Measurements from ENCODE around the gene ZBTB2. TPM values are rescaled to one million over a fixed set of nuclear protein-coding genes. Genes with fewer than 3 reads are reported as not detected.
A peak's percentile ranks its signal among the peaks of the same experiment; 100 is the strongest.
"Not testable (repeated sequence)": the region's sequence is repeated elsewhere in the genome, so short reads cannot be mapped to it uniquely, and the experiment has no call there.

The ZBTB2 gene
- total RNA-seq, 3 donors from 2014 or later, result 8.1 to 13.3 (median 11.0) TPM

- no peak for TF ChIP-seq CTCF (IDR thresholded peaks at IDR 0.05)
These were observed 6.2 kb downstream of the ZBTB2 start for GRCh38 chr6:151385177-151385576.

GRCh38 chr6:151384151-151384550 is 7.2 kb downstream of the ZBTB2 start:
- Histone ChIP-seq H3K36me3 (ENCODE audit: low read depth) (no peaks in the 10 kb centered on the region), H3K4me1 (ENCODE audit: low read depth) (peaks cover 9% of the 10 kb centered on the region), H3K9me3 (no peaks in the 10 kb centered on the region), H3K4me3 (no peak overlapping the region)
- TF ChIP-seq CTCF (IDR thresholded peaks at IDR 0.05), result no peak
- DNase-seq (no peak), ATAC-seq (no peak)
- intact Hi-C loops (cut with DNase I, micrococcal nuclease), result no loop called here

More at GRCh38 chr6:151385177-151385576, 6.2 kb downstream of the ZBTB2 start:
- DNase-seq (no peak), ATAC-seq (no peak)
- Histone ChIP-seq H3K4me1 (ENCODE audit: low read depth) (peaks cover 9% of the 10 kb centered on the region), H3K9me3 (no peaks in the 10 kb centered on the region), H3K4me3 (no peak overlapping the region), H3K36me3 (ENCODE audit: low read depth) (no peaks in the 10 kb centered on the region)
- intact Hi-C loops (cut with DNase I, micrococcal nuclease), result no loop called here

- H3K4me1 ChIP-seq (ENCODE audit: low read depth); DNase-seq; ATAC-seq; H3K36me3 ChIP-seq (ENCODE audit: low read depth); H3K9me3 ChIP-seq; H3K4me3 ChIP-seq; intact Hi-C loops (cut with DNase I, micrococcal nuclease): not testable (repeated sequence)
These were observed 8.7 kb downstream of the ZBTB2 start for GRCh38 chr6:151382631-151383030.

- Histone ChIP-seq H3K4me3 (no peak overlapping the region), H3K9me3 (no peaks in the 10 kb centered on the region), H3K4me1 (ENCODE audit: low read depth) (no peaks in the 10 kb centered on the region), H3K36me3 (ENCODE audit: low read depth) (no peaks in the 10 kb centered on the region)
- no peak for TF ChIP-seq CTCF (IDR thresholded peaks at IDR 0.05)
- DNase-seq, result no peak
- no peak for ATAC-seq
- intact Hi-C loops (cut with DNase I, micrococcal nuclease), result no loop called here
These were observed 9.6 kb downstream of the ZBTB2 start for GRCh38 chr6:151381722-151382121.

GRCh38 chr6:151380848-151381205 is 10.5 kb downstream of the ZBTB2 start:
- no peak for DNase-seq
- peak; percentile 14 for ATAC-seq
- no peak overlapping the region for H3K4me3 ChIP-seq
- no peaks in the 10 kb centered on the region for H3K4me1 ChIP-seq (ENCODE audit: low read depth)
- no peaks in the 10 kb centered on the region for H3K9me3 ChIP-seq
- no peak for TF ChIP-seq CTCF (IDR thresholded peaks at IDR 0.05)
- no peaks in the 10 kb centered on the region for H3K36me3 ChIP-seq (ENCODE audit: low read depth)
- intact Hi-C loops (cut with DNase I, micrococcal nuclease), result no loop called here

- no peaks in the 10 kb centered on the region for H3K9me3 ChIP-seq
- H3K4me1 ChIP-seq (ENCODE audit: low read depth), result no peaks in the 10 kb centered on the region
- intact Hi-C loops (cut with DNase I, micrococcal nuclease), result no loop called here
- no peaks in the 10 kb centered on the region for H3K36me3 ChIP-seq (ENCODE audit: low read depth)
- H3K4me3 ChIP-seq, result no peak overlapping the region
- no peak for TF ChIP-seq CTCF (IDR thresholded peaks at IDR 0.05)
- peak; percentile 76 for ATAC-seq
- no peak for DNase-seq
These were observed 11.2 kb downstream of the ZBTB2 start for GRCh38 chr6:151379933-151380847.
